NCI-H226 (cell line): ENCODE measurements around the gene TBL1XR1.

ENCODE experiments used
- DNase-seq: peaks from one replicate; pipeline ENCODE4 v3.0.0-alpha.2; 2015

The TBL1XR1 gene

GRCh38 chr3:177137774-177138705 is 59.2 kb downstream of the TBL1XR1 start:
- no peak for DNase-seq

- DNase-seq: no peak
Observed at GRCh38 chr3:177136741-177137140, 60.5 kb downstream of the TBL1XR1 start.

GRCh38 chr3:177135841-177136492 is 61.3 kb downstream of the TBL1XR1 start:
- no peak for DNase-seq

- no peak for DNase-seq
Observed at GRCh38 chr3:177134816-177135210, 62.5 kb downstream of the TBL1XR1 start.

- no peak for DNase-seq
Observed at GRCh38 chr3:177133860-177134815, 63.1 kb downstream of the TBL1XR1 start.

- no peak for DNase-seq
Observed at GRCh38 chr3:177131927-177132636, 65.2 kb downstream of the TBL1XR1 start.

- no peak for DNase-seq
Observed at GRCh38 chr3:177127008-177127407, 70.3 kb downstream of the TBL1XR1 start.

- DNase-seq: peak; percentile 90
Observed at GRCh38 chr3:177126015-177126773, 71.1 kb downstream of the TBL1XR1 start.

- peak; percentile 28 for DNase-seq
Observed at GRCh38 chr3:177124882-177125281, 72.4 kb downstream of the TBL1XR1 start.

GRCh38 chr3:177123822-177124221 is 73.5 kb downstream of the TBL1XR1 start:
- no peak for DNase-seq

GRCh38 chr3:177122183-177122856 is 75.0 kb downstream of the TBL1XR1 start:
- no peak for DNase-seq

- no peak for DNase-seq
Observed at GRCh38 chr3:177119829-177120228, 77.5 kb downstream of the TBL1XR1 start.

GRCh38 chr3:177114253-177114652 is 83.0 kb downstream of the TBL1XR1 start:
- no peak for DNase-seq

- no peak for DNase-seq
Observed at GRCh38 chr3:177111541-177111949, 85.7 kb downstream of the TBL1XR1 start.

- no peak for DNase-seq
Observed at GRCh38 chr3:177110895-177111294, 86.4 kb downstream of the TBL1XR1 start.

- no peak for DNase-seq
Observed at GRCh38 chr3:177110386-177110785, 86.9 kb downstream of the TBL1XR1 start.

- no peak for DNase-seq
Observed at GRCh38 chr3:177109688-177110330, 87.5 kb downstream of the TBL1XR1 start.

- DNase-seq: no peak
Observed at GRCh38 chr3:177108648-177109047, 88.6 kb downstream of the TBL1XR1 start.

GRCh38 chr3:177107461-177108239 is 89.6 kb downstream of the TBL1XR1 start:
- DNase-seq: no peak

GRCh38 chr3:177106594-177106993 is 90.7 kb downstream of the TBL1XR1 start:
- no peak for DNase-seq
